ENCODE results near the gene NADK2. TPM values are rescaled to one million over a fixed set of nuclear protein-coding genes. Genes with fewer than 3 reads are reported as not detected.

The NADK2 gene
- total RNA-seq, 4 donors from 2014 or later: 22.5 to 34.8 (median 26.3) TPM

- TF ChIP-seq CTCF (IDR thresholded peaks at IDR 0.05; ENCODE audit: low read depth): no peak
Measured at GRCh38 chr5:36236801-36237200, 4.9 kb downstream of the NADK2 start.

GRCh38 chr5:36232533-36232932 is 9.2 kb downstream of the NADK2 start:
- TF ChIP-seq CTCF (IDR thresholded peaks at IDR 0.05; ENCODE audit: low read depth): no peak

GRCh38 chr5:36230151-36230790 is 11.5 kb downstream of the NADK2 start:
- no peak for TF ChIP-seq CTCF (IDR thresholded peaks at IDR 0.05; ENCODE audit: low read depth)

GRCh38 chr5:36228505-36228904 is 13.2 kb downstream of the NADK2 start:
- no peak for TF ChIP-seq CTCF (IDR thresholded peaks at IDR 0.05; ENCODE audit: low read depth)

- no peak for TF ChIP-seq CTCF (IDR thresholded peaks at IDR 0.05; ENCODE audit: low read depth)
Measured at GRCh38 chr5:36227046-36227445, 14.7 kb downstream of the NADK2 start.

- TF ChIP-seq CTCF (IDR thresholded peaks at IDR 0.05; ENCODE audit: low read depth): no peak
Measured at GRCh38 chr5:36222620-36223019, 19.1 kb downstream of the NADK2 start.

GRCh38 chr5:36217988-36218387 is 23.7 kb downstream of the NADK2 start:
- TF ChIP-seq CTCF (IDR thresholded peaks at IDR 0.05; ENCODE audit: low read depth): no peak

All from subcutaneous adipose tissue (tissue), 4 donors.